GM18951 (cell line): ENCODE data around the gene UBE4B.

Experiments
- POLR2A ChIP-seq: IDR thresholded peaks from 4 replicates; pipeline ENCODE4 v1.6.1; 2011; ENCODE audit warnings: mild to moderate bottlenecking; ENCODE audit not compliant: insufficient read length, insufficient read depth; ENCODE audit errors: extremely low read depth
- in situ Hi-C: fragments of 300-500 bp; cut with MboI; formaldehyde crosslinking; loops from one replicate; pipeline ENCODE4 v1.12.0; 2022; ENCODE audit warnings: low sequenced_read_pairs, mixed read lengths, inconsistent platforms; ENCODE audit not compliant: unreplicated experiment

Gene UBE4B

DNA sequence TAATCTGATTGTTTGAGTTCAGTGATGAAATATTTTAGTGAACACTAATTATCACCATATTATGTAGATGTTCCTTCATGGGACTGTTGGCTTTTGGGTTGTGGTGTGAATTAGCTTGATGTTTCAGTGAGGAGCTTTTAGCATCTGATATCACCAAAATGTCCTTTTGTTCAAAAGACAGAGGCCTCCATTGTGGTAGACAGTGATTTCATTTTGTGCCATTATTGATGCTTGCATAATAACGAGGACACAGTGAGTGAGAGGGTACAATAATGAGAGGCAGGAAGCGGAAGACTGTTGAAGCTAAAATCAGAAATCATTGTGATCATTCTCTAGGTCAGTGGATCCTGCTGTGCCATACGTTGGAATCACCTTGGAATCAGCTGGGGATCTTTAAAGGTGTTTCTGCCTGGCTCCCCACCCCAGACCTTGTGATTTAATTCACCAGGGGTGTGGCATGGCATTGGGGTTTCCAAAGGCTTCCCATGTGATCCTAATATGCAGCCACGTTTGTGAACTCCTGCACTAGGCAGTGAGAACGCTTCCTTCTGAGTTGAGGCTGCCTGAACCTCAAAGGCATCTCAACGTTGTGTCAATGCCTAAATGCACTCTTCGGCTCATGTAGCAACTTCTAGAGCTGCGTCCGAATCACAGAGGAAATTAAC is 95.5 kb downstream of the UBE4B start:
- no peak for TF ChIP-seq POLR2A
- in situ Hi-C loops: no loop called here

DNA sequence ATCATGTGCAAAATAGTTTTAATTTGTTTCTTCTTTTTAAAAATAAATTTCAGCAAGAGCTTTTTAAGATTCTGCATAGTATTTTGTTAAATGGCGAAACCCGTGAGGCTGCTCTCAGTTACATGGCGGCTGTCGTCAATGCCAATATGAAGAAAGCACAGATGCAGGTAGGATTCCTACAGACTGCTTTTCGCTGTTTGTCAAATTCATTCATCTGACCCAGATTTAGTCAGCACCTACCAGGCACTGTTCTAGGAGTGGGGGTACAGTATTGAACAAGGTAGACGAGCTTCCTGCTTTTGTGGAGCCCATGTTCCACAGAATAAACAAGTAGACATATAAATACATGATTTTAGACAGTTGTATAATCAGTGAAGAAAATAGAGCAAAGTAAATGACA is 99.6 kb downstream of the UBE4B start:
- in situ Hi-C loops: no loop called here
- TF ChIP-seq POLR2A: no peak

DNA sequence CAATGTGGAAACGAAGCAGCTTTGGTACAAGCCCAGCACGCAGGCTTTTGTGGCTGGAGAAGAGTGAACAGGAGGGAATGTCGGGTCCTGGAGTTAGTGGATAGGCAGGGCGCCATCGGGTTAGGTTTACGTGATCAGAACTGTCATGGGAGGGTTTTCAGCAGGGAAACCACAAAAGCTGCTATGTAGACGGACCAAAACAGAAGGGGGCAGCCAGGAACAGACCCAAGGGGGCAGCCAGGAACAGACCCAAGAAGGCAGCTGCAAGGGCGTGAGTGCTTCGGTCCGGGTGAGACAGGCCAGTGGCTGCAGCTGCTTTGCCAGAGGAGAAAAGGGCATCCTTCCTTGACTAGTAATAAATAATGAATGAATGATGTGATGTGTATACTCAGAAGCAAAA is 100.1 kb downstream of the UBE4B start:
- TF ChIP-seq POLR2A: no peak
- in situ Hi-C loops: no loop called here

DNA sequence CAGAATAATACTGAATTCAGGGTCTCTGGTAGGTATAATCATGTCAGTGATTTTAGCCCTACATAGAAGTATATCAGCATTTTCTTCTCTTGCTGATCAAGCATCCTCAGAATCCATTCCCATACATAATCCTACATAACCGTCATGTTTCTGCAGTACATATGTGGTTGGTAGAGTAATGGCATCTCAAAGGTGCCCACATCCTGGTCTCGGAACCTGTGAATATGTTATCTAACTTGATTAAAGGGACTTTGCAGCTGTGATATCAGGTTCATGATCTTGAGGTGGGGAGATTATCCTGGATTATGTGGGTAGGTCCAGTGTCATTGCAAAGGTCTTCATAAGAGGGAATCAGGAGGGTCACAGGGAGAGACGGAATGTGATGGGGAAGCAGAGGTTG is 108.2 kb downstream of the UBE4B start:
- in situ Hi-C loops: no loop called here
- TF ChIP-seq POLR2A: no peak

DNA sequence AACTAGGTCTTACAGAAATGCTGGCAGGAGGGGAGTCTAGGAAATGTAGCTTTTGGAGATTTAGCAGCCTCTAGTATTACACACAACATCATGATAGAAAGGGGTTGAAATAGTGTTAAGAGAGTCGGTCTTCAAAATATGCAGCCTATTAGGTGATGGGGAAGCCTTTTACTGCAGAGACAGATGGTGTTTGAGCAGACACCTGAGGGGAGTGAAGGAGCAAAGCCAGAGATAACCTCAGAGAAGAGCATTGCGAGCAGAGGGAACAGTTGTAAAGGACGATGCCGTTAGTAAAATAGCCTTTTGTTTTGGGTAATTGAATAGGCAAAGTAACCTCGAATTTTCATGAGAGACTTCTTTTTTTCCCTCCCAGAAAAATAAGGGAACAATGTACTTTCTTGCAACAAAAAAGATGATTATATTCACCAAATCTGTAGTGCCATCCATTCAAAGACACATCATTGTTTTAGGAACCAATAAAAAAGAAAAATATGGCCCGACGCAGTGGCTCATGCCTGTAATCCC is 111.3 kb downstream of the UBE4B start:
- in situ Hi-C loops: no loop called here
- no peak for TF ChIP-seq POLR2A

DNA sequence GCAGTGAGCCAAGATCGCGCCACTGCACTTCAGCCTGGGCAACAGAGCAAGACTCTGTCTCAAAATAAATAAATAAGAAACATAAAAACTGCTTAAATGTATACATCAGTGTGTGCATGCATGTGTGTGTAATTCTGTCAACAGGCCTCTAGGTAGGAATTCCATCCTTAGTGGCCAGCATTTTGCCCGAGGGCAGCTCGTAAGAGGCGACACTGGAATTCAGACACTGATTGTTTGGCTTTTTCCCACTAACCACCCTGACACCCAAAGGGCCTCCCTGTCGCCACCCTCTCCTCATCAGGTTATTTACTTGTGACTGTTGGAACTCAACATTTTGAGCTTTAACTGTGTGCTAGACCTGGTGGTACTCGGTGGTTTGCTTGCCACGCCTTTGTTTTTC is 113.6 kb downstream of the UBE4B start:
- no peak for TF ChIP-seq POLR2A
- in situ Hi-C loops: no loop called here

DNA sequence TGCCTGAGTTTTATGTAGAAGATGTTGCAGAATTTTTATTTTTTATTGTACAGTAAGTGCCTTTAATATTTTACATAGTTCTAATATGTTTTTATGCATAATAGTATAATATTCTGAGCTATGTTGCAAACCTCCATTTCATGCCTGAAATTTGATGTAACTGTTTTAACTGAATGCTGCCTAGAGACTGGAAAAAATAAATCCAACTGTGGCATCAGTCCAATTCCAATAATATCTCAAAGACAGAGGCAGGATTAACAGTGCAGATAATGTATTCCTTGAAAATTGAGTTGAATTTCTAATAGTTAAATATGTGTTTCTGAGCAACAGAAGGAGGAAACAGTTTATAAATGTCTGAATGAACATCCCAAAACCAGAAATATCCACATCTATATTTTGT is 116.5 kb downstream of the UBE4B start:
- in situ Hi-C loops: no loop called here
- no peak for TF ChIP-seq POLR2A

DNA sequence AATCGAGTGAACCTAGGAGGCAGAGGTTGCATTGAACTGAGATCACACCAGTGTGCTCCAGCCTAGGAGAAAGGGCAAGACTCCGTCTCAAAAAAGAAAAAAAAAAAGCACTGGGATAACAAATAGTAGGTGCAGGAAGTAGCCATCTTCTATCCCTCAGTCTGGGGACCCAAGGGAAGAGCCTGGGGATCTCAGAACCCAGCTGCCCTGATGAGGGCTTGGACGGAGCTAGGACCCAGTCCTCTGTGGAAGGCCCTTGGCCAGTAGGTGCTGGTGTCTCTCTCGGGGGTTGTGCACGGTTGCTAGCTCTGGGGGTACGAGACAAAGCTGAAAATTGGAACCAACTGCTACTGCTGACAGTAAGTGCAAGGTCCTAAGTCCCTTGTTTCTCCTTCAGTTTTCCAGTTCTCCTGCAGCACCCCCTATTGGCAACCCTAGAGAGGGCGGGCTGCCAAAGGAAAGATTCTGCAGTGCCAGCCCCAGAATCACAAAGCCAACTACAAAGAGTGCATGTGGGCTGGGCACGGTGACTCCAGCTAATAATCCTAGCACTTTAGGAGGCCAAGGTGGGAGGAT is 120.0 kb downstream of the UBE4B start:
- in situ Hi-C loops: no loop called here
- no peak for TF ChIP-seq POLR2A

DNA sequence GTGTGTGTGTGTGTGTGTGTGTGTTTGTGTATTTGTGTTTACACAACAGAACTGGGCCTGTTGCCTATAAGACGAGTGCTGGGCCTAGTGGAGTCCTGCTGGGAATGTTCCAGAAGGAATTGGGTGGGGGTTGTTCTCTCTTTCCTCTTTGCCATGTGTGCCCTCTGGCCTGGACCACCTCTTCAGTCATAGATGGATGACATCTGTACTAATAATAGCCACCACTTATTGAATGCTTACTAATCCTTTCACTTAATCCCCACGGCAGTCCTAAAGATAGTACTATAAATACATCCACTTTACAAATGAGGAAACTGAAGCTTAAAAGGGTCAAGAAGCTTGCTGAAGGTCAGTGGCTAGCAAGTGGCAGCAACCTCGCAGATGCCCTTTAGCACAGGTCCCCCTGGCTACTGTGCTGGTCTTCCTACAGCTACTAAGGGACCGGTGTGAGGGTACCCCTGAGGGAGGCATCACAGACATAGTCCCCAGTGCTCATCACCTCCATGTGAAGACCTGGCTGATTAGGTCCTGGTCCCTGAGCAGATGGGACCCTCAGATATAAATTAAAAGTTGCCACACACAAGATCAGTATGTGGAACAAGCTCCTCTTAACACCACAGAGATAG is 122.4 kb downstream of the UBE4B start:
- in situ Hi-C loops: no loop called here
- TF ChIP-seq POLR2A: no peak

DNA sequence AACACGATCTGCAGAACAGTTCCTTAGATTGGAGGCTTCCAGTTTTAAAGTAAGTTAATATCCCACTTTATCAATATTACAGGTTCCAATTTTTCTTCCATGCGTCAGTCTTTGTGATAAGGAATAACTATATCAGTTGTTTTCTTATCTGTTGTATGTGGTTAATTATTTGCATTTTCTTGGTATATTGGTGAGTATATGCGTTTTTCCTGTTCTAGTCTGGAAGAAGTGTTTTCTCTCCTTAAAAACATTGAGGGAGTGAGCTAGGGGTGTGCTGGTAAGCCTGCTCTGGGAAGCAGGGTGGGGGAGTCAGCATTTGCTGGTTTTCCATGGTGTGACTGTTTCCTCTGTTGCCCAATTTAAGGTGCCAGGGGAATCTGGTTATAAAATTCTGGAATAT is 127.4 kb downstream of the UBE4B start:
- in situ Hi-C loops: no loop called here
- TF ChIP-seq POLR2A: no peak

DNA sequence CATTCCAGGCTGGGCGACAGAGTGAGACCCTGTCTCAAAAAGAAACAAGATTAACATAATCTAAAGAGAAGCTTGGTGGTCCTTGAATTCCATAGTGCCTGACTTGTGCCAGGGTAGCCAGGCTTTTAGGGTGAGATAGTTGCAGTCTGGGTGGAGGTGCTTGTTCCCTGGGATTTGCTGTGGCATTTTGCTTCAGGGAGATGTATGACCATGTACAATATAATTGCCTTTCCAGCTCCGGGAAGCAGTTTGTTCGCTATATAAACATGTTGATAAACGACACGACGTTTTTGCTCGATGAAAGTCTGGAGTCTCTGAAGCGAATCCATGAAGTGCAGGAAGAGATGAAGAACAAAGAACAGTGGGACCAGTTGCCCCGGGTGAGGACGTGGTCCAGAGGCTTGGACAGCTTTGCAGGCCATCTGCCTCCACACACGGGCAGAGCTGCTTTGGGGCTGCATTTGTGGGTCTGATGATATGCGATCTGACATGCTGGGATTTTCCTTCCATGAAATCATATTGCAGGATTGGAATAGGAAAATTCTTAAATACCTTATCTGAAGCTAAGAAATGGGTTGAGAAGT is 128.2 kb downstream of the UBE4B start:
- TF ChIP-seq POLR2A: no peak
- in situ Hi-C loops: no loop called here

DNA sequence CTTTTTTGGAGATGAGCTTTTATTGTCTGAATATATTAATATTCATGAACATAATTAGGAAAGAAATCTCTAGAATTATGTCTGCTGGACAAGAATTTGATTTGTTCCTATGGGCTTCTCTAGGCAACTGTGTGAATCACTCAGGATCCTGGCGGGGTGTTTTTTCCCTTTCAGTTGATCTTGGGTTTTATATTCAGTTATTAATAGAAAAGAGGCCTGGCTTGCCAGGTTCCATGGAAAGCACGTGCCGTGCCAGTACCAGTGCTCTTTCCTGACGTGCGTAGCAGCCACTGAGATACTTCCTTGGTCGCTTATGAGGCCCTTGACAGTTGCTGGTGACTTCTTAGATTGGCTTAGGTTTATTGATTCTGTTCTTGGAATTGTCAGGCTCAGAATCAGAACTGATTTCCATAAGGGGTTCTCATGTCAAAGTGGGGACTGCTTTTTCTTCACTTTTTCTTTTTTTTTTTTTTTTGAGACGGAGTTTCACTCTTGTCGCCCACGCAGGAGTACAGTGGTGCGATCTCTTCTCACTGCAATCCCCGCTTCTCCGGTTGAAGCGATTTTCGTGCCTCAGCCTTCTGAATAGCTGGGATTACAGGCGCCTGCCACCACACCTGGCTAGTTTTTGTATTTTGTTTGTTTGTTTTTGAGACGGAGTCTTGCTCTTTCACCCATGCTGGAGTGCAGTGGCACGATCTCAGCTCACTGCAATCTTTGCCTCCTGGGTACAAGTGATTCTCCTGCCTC is 129.0 kb downstream of the UBE4B start:
- no peak for TF ChIP-seq POLR2A
- in situ Hi-C loops: no loop called here

DNA sequence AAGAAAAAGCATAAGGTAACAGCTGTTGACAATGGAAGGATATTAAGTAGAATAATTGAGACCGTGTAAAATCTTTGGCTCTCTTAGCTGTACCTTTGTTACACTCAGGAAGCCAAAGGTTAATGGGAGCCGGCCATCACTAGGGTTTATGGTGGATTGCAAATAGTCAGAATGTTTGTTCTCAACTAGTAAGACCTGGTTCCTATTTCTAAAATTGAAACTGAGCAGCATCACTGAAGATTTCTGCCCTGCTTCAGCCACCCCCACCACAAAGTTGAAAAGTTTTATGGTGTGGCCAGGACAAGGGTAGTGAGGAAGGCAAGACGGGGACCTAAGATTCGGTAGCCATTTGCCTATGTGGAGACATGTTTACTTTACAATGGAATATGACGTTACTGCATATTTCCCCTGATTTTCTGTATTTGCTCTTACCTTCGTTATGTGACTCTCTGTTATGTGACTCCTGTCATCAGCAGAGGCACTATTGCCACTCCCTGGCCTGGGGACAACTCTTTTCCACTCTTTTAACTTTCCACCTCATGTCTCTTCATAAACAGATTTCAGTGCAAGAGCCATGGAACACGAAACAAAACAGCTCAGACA is 136.3 kb downstream of the UBE4B start:
- no peak for TF ChIP-seq POLR2A
- in situ Hi-C loops: no loop called here
